ENCODE results near the gene BCR.
A peak's percentile ranks its signal among the peaks of the same experiment; 100 is the strongest.

The BCR gene

GRCh38 chr22:23151827-23152226 is 28.5 kb upstream of the BCR start:
- DNase-seq (ENCODE audit: low read depth), result no peak

GRCh38 chr22:23152238-23153114 is 27.8 kb upstream of the BCR start:
- no peak for DNase-seq (ENCODE audit: low read depth)

- no peak for DNase-seq (ENCODE audit: low read depth)
Measured at GRCh38 chr22:23153994-23154393, 26.3 kb upstream of the BCR start.

- DNase-seq (ENCODE audit: low read depth), result no peak
Measured at GRCh38 chr22:23154461-23154860, 25.8 kb upstream of the BCR start.

GRCh38 chr22:23155143-23155542 is 25.2 kb upstream of the BCR start:
- DNase-seq (ENCODE audit: low read depth), result no peak

- no peak for DNase-seq (ENCODE audit: low read depth)
Measured at GRCh38 chr22:23155831-23156230, 24.5 kb upstream of the BCR start.

GRCh38 chr22:23156286-23156685 is 24.0 kb upstream of the BCR start:
- no peak for DNase-seq (ENCODE audit: low read depth)

- DNase-seq (ENCODE audit: low read depth), result no peak
Measured at GRCh38 chr22:23157560-23158515, 22.5 kb upstream of the BCR start.

- DNase-seq (ENCODE audit: low read depth), result no peak
Measured at GRCh38 chr22:23158516-23159290, 21.6 kb upstream of the BCR start.

GRCh38 chr22:23159291-23159630 is 21.0 kb upstream of the BCR start:
- no peak for DNase-seq (ENCODE audit: low read depth)

GRCh38 chr22:23161029-23161428 is 19.3 kb upstream of the BCR start:
- DNase-seq (ENCODE audit: low read depth), result no peak

- no peak for DNase-seq (ENCODE audit: low read depth)
Measured at GRCh38 chr22:23161574-23161973, 18.7 kb upstream of the BCR start.

GRCh38 chr22:23163665-23164064 is 16.6 kb upstream of the BCR start:
- peak; percentile 92 for DNase-seq (ENCODE audit: low read depth)

- no peak for DNase-seq (ENCODE audit: low read depth)
Measured at GRCh38 chr22:23164091-23164490, 16.2 kb upstream of the BCR start.

GRCh38 chr22:23166042-23166831 is 14.1 kb upstream of the BCR start:
- DNase-seq (ENCODE audit: low read depth), result no peak

GRCh38 chr22:23166841-23167616 is 13.3 kb upstream of the BCR start:
- DNase-seq (ENCODE audit: low read depth), result no peak

GRCh38 chr22:23168391-23169042 is 11.8 kb upstream of the BCR start:
- no peak for DNase-seq (ENCODE audit: low read depth)

GRCh38 chr22:23169043-23169406 is 11.3 kb upstream of the BCR start:
- no peak for DNase-seq (ENCODE audit: low read depth)

GRCh38 chr22:23175817-23176644 is 4.3 kb upstream of the BCR start:
- no peak for DNase-seq (ENCODE audit: low read depth)

Measured in fibroblast of gingiva (primary cell).